ENCODE data around the gene PCBP3. TPM values are rescaled to one million over a fixed set of nuclear protein-coding genes. Genes with fewer than 3 reads are reported as not detected.

PCBP3 gene
- total RNA-seq, 1 donor from 2014 or later, result 2.5 TPM

DNA sequence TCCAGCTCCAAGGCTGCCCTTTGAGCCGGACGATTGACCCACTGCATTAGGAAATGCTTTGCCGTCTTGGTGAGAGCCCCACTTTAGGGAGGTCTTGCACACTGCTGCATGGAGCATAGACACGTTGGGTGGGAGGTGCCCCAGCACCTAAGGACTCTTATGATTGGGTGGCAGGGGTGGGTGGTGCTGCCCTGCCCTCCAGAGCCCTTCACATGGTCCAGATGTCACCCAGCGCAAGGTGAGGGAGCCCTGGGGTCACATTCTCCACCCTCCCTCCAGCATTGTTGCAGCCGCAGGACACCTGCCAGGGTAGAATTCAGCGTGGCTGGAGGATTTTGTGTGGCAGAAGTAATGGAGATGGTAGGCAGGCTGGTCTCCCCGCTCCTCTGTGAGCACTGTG lies 200.7 kb downstream of the PCBP3 start:
- H3K4me1 Mint-ChIP-seq (ENCODE audit: unreplicated experiment), result no peaks in the 10 kb centered on the region
- H3K4me3 Mint-ChIP-seq (ENCODE audit: unreplicated experiment), result no peak overlapping the region
- DNase-seq (ENCODE audit: low spot score), result no peak
- H3K27ac Mint-ChIP-seq (ENCODE audit: unreplicated experiment), result no peak overlapping the region
- H3K9me3 Mint-ChIP-seq (ENCODE audit: unreplicated experiment), result peaks cover 5% of the 10 kb centered on the region
- H3K27me3 Mint-ChIP-seq (ENCODE audit: unreplicated experiment), result no peaks in the 10 kb centered on the region
- TF ChIP-seq, protein P1, sequence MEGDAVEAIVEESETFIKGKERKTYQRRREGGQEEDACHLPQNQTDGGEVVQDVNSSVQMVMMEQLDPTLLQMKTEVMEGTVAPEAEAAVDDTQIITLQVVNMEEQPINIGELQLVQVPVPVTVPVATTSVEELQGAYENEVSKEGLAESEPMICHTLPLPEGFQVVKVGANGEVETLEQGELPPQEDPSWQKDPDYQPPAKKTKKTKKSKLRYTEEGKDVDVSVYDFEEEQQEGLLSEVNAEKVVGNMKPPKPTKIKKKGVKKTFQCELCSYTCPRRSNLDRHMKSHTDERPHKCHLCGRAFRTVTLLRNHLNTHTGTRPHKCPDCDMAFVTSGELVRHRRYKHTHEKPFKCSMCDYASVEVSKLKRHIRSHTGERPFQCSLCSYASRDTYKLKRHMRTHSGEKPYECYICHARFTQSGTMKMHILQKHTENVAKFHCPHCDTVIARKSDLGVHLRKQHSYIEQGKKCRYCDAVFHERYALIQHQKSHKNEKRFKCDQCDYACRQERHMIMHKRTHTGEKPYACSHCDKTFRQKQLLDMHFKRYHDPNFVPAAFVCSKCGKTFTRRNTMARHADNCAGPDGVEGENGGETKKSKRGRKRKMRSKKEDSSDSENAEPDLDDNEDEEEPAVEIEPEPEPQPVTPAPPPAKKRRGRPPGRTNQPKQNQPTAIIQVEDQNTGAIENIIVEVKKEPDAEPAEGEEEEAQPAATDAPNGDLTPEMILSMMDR (IDR thresholded peaks at IDR 0.05; ENCODE audit: unreplicated experiment), result no peak
- H3K36me3 Mint-ChIP-seq (ENCODE audit: low read depth, unreplicated experiment), result peaks cover 4% of the 10 kb centered on the region

DNA sequence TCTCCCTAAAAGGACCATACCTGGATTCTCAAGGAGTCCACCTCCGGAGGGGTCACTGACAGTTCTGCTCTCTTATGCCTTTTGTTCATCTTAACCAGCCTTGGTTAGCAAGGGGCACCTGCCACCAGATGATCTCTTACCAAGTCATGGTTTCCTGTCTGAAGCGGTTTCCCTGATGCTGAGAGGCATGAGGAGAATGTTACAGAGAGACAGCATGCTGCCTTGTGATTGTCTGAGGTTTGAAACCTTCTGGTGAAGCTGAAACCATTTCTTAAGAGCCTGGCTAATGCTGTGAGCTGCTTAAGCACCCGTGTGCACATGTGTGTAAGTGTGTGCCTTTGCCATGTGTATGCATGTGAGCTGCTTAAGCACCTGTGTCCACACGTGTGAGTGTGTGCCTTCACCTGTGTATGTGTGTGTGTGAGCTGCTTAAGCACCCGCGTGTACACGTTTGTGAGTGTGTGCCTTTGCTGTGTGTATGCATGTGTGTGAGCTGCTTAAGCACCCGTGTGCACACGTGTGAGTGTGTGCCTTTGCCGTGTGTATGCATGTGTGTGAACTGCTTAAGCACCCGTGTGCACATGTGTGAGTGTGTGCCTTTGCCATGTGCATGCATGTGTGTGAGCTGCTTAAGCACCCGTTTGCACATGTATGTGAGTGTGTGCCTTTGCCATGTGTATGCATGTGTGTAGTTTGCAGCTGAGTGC lies 201.7 kb downstream of the PCBP3 start:
- DNase-seq (ENCODE audit: low spot score), result no peak
- H3K27me3 Mint-ChIP-seq (ENCODE audit: unreplicated experiment), result no peaks in the 10 kb centered on the region
- no peaks in the 10 kb centered on the region for H3K4me1 Mint-ChIP-seq (ENCODE audit: unreplicated experiment)
- H3K36me3 Mint-ChIP-seq (ENCODE audit: low read depth, unreplicated experiment), result peaks cover 4% of the 10 kb centered on the region
- TF ChIP-seq, protein P1 (IDR thresholded peaks at IDR 0.05; ENCODE audit: unreplicated experiment), result no peak
- H3K27ac Mint-ChIP-seq (ENCODE audit: unreplicated experiment), result no peak overlapping the region
- peaks cover 5% of the 10 kb centered on the region for H3K9me3 Mint-ChIP-seq (ENCODE audit: unreplicated experiment)
- no peak overlapping the region for H3K4me3 Mint-ChIP-seq (ENCODE audit: unreplicated experiment)

DNA sequence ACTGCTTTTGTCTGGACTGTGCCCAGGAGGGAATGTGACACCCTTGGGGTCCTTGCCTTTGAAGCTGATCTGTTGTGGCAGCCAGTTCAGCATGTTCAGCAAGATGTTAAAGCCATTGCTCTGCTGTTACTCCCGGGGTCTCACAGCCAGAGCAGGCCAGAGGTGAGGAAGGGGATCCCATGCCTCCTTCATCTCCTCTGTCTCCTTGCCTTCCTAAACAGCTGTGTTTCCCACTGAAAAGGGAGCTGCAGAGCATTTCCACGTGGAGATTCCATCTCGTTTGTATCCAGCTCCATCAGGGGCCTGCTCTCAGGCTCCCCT lies 202.2 kb downstream of the PCBP3 start:
- Mint-ChIP-seq H3K4me3 (ENCODE audit: unreplicated experiment) (no peak overlapping the region), H3K9me3 (ENCODE audit: unreplicated experiment) (peaks cover 5% of the 10 kb centered on the region), H3K36me3 (ENCODE audit: low read depth, unreplicated experiment) (peaks cover 4% of the 10 kb centered on the region), H3K4me1 (ENCODE audit: unreplicated experiment) (no peaks in the 10 kb centered on the region), H3K27me3 (ENCODE audit: unreplicated experiment) (no peaks in the 10 kb centered on the region), H3K27ac (ENCODE audit: unreplicated experiment) (no peak overlapping the region)
- no peak for DNase-seq (ENCODE audit: low spot score)
- TF ChIP-seq, protein P1 (IDR thresholded peaks at IDR 0.05; ENCODE audit: unreplicated experiment), result no peak

DNA sequence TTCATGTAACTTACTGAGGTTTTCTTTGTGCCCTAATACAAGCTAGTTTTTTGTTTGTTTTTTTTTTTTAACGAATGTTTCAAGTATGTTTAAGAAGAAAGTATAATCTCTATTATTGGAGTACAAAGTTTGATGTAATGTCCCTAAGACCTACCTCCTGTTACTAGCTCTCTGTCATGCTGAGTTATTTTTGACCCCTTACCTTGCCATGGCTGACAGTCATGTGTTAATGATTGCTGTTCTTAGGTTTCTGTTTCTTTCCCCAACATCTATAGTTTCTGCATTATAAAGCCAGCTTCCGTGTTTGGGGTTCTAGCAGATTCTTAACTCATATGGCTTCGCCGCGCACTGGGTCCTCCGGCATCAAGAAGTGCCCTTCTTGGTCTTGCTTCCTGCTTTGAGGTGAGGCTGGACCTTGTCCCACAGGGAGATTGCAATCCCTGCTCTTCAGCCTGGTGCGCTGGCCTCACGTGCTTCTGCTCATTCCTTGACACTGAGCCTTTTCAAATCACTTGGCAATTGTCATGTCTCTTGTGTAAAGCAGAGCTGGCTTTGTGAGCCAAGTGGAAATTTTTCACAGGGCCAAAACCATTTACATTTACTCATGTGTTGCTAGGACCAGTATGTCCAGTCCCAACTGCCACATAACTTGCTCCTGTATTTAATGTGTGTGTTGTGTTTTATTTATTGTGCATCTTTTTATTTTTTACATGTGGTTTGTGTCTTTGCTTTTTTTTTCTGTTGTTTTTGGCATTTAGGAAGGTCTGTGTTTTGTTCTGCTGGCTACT lies 203.0 kb downstream of the PCBP3 start:
- Mint-ChIP-seq H3K36me3 (ENCODE audit: low read depth, unreplicated experiment) (no peaks in the 10 kb centered on the region), H3K27ac (ENCODE audit: unreplicated experiment) (no peak overlapping the region), H3K9me3 (ENCODE audit: unreplicated experiment) (no peaks in the 10 kb centered on the region), H3K4me3 (ENCODE audit: unreplicated experiment) (no peak overlapping the region), H3K4me1 (ENCODE audit: unreplicated experiment) (no peaks in the 10 kb centered on the region), H3K27me3 (ENCODE audit: unreplicated experiment) (no peaks in the 10 kb centered on the region)
- DNase-seq (ENCODE audit: low spot score), result no peak
- TF ChIP-seq, protein P1 (IDR thresholded peaks at IDR 0.05; ENCODE audit: unreplicated experiment), result no peak

DNA sequence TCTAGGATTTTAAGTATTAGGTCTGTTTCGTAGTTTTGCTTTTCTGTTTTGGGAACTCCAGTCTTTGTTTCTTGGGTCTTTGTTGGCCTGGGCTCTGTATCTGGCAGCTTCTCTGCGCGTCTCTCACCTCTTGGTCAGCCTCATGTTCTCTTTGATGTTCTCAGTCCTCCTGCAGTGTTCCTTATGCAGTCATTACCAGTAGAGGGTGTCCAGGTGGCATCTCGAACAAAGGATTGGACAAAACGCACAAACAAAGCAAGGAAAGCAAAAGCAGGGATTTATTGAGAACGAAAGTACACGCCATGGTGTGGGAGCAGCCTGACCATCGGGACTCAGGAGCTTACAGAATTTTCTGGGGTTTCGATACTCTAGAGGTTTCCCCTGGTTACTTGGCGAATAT lies 204.3 kb downstream of the PCBP3 start:
- H3K4me1 Mint-ChIP-seq (ENCODE audit: unreplicated experiment), result no peaks in the 10 kb centered on the region
- H3K27ac Mint-ChIP-seq (ENCODE audit: unreplicated experiment), result no peak overlapping the region
- DNase-seq (ENCODE audit: low spot score), result no peak
- TF ChIP-seq, protein P1 (IDR thresholded peaks at IDR 0.05; ENCODE audit: unreplicated experiment), result no peak
- no peaks in the 10 kb centered on the region for H3K36me3 Mint-ChIP-seq (ENCODE audit: low read depth, unreplicated experiment)
- no peak overlapping the region for H3K4me3 Mint-ChIP-seq (ENCODE audit: unreplicated experiment)
- H3K9me3 Mint-ChIP-seq (ENCODE audit: unreplicated experiment), result no peaks in the 10 kb centered on the region
- H3K27me3 Mint-ChIP-seq (ENCODE audit: unreplicated experiment), result no peaks in the 10 kb centered on the region
